Stimulated activated CD8-positive, alpha-beta memory T cell treated with anti-CD3 and anti-CD28 coated beads, Interleukin-12 subunit alpha, Interleukin-12 subunit beta, amount 100 ng/mL, for 24 hours (primary cell): Measurements from ENCODE around the gene SPEN.

Experiments used
- DNase-seq: peaks from one replicate; pipeline ENCODE4 v3.0.0-alpha.2; 2020; ENCODE audit errors: extremely low read depth

The SPEN gene

GRCh38 chr1:15989776-15990175 is 142.3 kb downstream of the SPEN start:
- DNase-seq, result no peak
